H1 (cell line): ENCODE data around the gene SPP1. TPM values are rescaled to one million over a fixed set of nuclear protein-coding genes. Genes with fewer than 3 reads are reported as not detected.

Source experiments
- CTCF ChIA-PET: fragments of 300-600 bp; sonication (Branson Sonifier 250); formaldehyde crosslinking; loops from one replicate; lab custom pipeline; 2021; ENCODE audit not compliant: partially characterized antibody; lab: Charles Lee
- POLR2A ChIA-PET: fragments of 300-600 bp; sonication (Branson Sonifier 250); formaldehyde crosslinking; loops from one replicate; lab custom pipeline; 2021; ENCODE audit warnings: inconsistent platforms; ENCODE audit not compliant: partially characterized antibody; lab: Charles Lee
- DNase-seq, 2 experiments: peaks; one replicate each; pipeline versions ENCODE4 v3.0.0 to v3.0.0-alpha.2; 2010 to 2022; ENCODE audit warnings: low spot score in 2 of 2, low read depth in 1 of 2, mixed read lengths in 1 of 2
- FAIRE-seq: peaks from 2 replicates; lab custom pipeline; 2011; peaks lifted over from hg19 to GRCh38; lab: Jason Lieb, UNC
- H2AFZ ChIP-seq: 2 replicates; pipeline ENCODE4 v1.8.1; 2012; ENCODE audit warnings: low read length, inconsistent platforms
- H2AK5ac ChIP-seq: 2 replicates; pipeline ENCODE4 v1.6.1; 2013; ENCODE audit warnings: low read depth, low read length
- H2BK120ac ChIP-seq: replicated peaks from 2 replicates; pipeline ENCODE3; 2013; ENCODE audit warnings: low read depth, low read length, inconsistent platforms
- H2BK12ac ChIP-seq: 2 replicates; pipeline ENCODE4 v1.6.1; 2013; ENCODE audit warnings: low read depth, low read length
- H2BK15ac ChIP-seq: 2 replicates; pipeline ENCODE4 v1.6.1; 2013; ENCODE audit warnings: low read length
- H2BK20ac ChIP-seq: 2 replicates; pipeline ENCODE4 v1.6.1; 2013; ENCODE audit warnings: low read length
- H2BK5ac ChIP-seq: 2 replicates; pipeline ENCODE4 v1.6.1; 2013; ENCODE audit warnings: low read depth, low read length
- H3K14ac ChIP-seq: 2 replicates; pipeline ENCODE4 v1.6.1; 2013; ENCODE audit warnings: inconsistent platforms; ENCODE audit not compliant: insufficient read length
- H3K18ac ChIP-seq: 2 replicates; pipeline ENCODE4 v1.6.1; 2013; ENCODE audit warnings: low read length; ENCODE audit errors: extremely low read depth
- H3K23ac ChIP-seq: 2 replicates; pipeline ENCODE4 v1.6.1; 2013; ENCODE audit warnings: inconsistent platforms; ENCODE audit not compliant: insufficient read length
- H3K23me2 ChIP-seq: 2 replicates; pipeline ENCODE4 v1.6.1; 2013; ENCODE audit warnings: low read depth, low read length
- H3K27ac ChIP-seq: 2 replicates; pipeline ENCODE4 v1.6.1; 2011; ENCODE audit warnings: low read depth, low read length, inconsistent platforms
- H3K27me3 ChIP-seq, 4 experiments: replicated peaks in 1 of 4; 1 replicate in 1 of 4; 2 replicates in 3 of 4; pipeline versions ENCODE4 v1.6.1 to v1.8.1; 2011 to 2013; ENCODE audit warnings: low read length in 3 of 4, mild to moderate bottlenecking in 3 of 4, inconsistent platforms in 2 of 4, mixed read lengths in 2 of 4, moderate library complexity in 1 of 4; ENCODE audit not compliant: control insufficient read depth in 3 of 4, insufficient read depth in 3 of 4; ENCODE audit errors: extremely low read depth in 1 of 4
- H3K36me3 ChIP-seq, 4 experiments: 2 replicates each; pipeline versions ENCODE4 v1.6.1 to v1.8.1; 2011 to 2013; ENCODE audit warnings: mild to moderate bottlenecking in 4 of 4, low read length in 3 of 4, moderate library complexity in 2 of 4, control low read depth in 1 of 4, inconsistent platforms in 1 of 4; ENCODE audit not compliant: insufficient read depth in 4 of 4, control insufficient read depth in 2 of 4
- H3K4ac ChIP-seq: replicated peaks from 2 replicates; pipeline ENCODE3; 2013; ENCODE audit warnings: low read length, low read depth, mixed read lengths, inconsistent platforms; ENCODE audit not compliant: insufficient read length
- H3K4me1 ChIP-seq, 4 experiments: replicated peaks in 1 of 4; 1 replicate in 1 of 4; 2 replicates in 3 of 4; pipeline versions ENCODE4 v1.6.1 to v1.8.1; 2011 to 2013; ENCODE audit warnings: low read length in 3 of 4, inconsistent platforms in 2 of 4, mixed read lengths in 1 of 4; ENCODE audit not compliant: insufficient read depth in 4 of 4, control insufficient read depth in 3 of 4
- H3K4me2 ChIP-seq, 2 experiments: 2 replicates each; pipeline versions ENCODE4 v1.6.1 to v1.8.1; 2011 to 2013; ENCODE audit warnings: low read depth in 2 of 2, low read length in 2 of 2, control low read depth in 1 of 2, inconsistent platforms in 1 of 2, mild to moderate bottlenecking in 1 of 2; ENCODE audit not compliant: insufficient read depth in 1 of 2
- H3K4me3 ChIP-seq, 4 experiments: fragments of 200-600, 300-600 bp in 1 of 4; sonication (generic), shearing (Covaris generic), sonication (Bioruptor Twin) in 1 of 4; 2 replicates each; pipeline versions ENCODE4 v1.5.1 to v1.8.1; 2011 to 2016; ENCODE audit warnings: low read length in 4 of 4, low read depth in 3 of 4, control low read depth in 2 of 4, inconsistent platforms in 2 of 4, mild to moderate bottlenecking in 2 of 4, mixed read lengths in 1 of 4, moderate library complexity in 1 of 4; ENCODE audit not compliant: insufficient read depth in 2 of 4; ENCODE audit errors: extremely low read depth in 1 of 4
- H3K56ac ChIP-seq: replicated peaks from 2 replicates; pipeline ENCODE3; 2013; ENCODE audit warnings: low read depth, mild to moderate bottlenecking, mixed read lengths, low read length, inconsistent platforms; ENCODE audit not compliant: insufficient read length
- H3K79me1 ChIP-seq: 2 replicates; pipeline ENCODE4 v1.6.1; 2013; ENCODE audit warnings: low read depth, low read length, control low read depth
- H3K79me2 ChIP-seq, 2 experiments: 2 replicates each; pipeline versions ENCODE4 v1.6.1 to v1.8.1; 2012 to 2013; ENCODE audit warnings: low read length in 2 of 2, mild to moderate bottlenecking in 2 of 2, inconsistent platforms in 1 of 2; ENCODE audit not compliant: insufficient read depth in 2 of 2, control insufficient read depth in 1 of 2
- H3K9ac ChIP-seq, 4 experiments: replicated peaks in 1 of 4; 1 replicate in 1 of 4; 2 replicates in 3 of 4; pipeline versions ENCODE4 v1.6.1 to v1.8.1; 2011 to 2013; ENCODE audit warnings: low read depth in 3 of 4, low read length in 3 of 4, control low read depth in 2 of 4, mild to moderate bottlenecking in 2 of 4, moderate library complexity in 2 of 4, inconsistent platforms in 1 of 4; ENCODE audit errors: extremely low read depth in 1 of 4
- H3K9me3 ChIP-seq, 2 experiments: 2 replicates each; pipeline versions ENCODE4 v1.6.1 to v1.8.1; 2012 to 2013; ENCODE audit warnings: mild to moderate bottlenecking in 2 of 2, moderate library complexity in 2 of 2, control low read depth in 1 of 2, inconsistent platforms in 1 of 2, low read depth in 1 of 2, low read length in 1 of 2, mixed read lengths in 1 of 2; ENCODE audit not compliant: insufficient read depth in 2 of 2
- H4K20me1 ChIP-seq, 2 experiments: replicated peaks in 1 of 2; 2 replicates each; pipeline versions ENCODE3 to v1.8.1; 2011 to 2013; ENCODE audit warnings: inconsistent platforms in 2 of 2, low read length in 2 of 2, mild to moderate bottlenecking in 1 of 2; ENCODE audit not compliant: insufficient read depth in 2 of 2, control insufficient read depth in 1 of 2
- H4K5ac ChIP-seq: 2 replicates; pipeline ENCODE4 v1.6.1; 2013; ENCODE audit warnings: low read length, low read depth, mixed read lengths, inconsistent platforms; ENCODE audit not compliant: insufficient read length
- H4K8ac ChIP-seq: 2 replicates; pipeline ENCODE4 v1.8.0; 2013; ENCODE audit warnings: mild to moderate bottlenecking, moderate library complexity, low read length, inconsistent platforms; ENCODE audit not compliant: insufficient read depth; ENCODE audit errors: extremely low read depth
- H4K91ac ChIP-seq: replicated peaks from 2 replicates; pipeline ENCODE3; 2013; ENCODE audit warnings: low read length, mixed read lengths, inconsistent platforms; ENCODE audit not compliant: insufficient read length
- BRCA1 ChIP-seq: IDR thresholded peaks from 2 replicates; pipeline ENCODE4 v1.6.1; 2012; ENCODE audit warnings: low read depth, low read length, improper control_type of control experiment
- CBX8 ChIP-seq: fragments of 300-800, 300-1000 bp; sonication (generic); IDR thresholded peaks from 2 replicates; pipeline ENCODE4 v1.7.1; 2016; ENCODE audit warnings: low read depth, low read length, borderline replicate concordance
- CREB1 ChIP-seq: IDR thresholded peaks from 2 replicates; pipeline ENCODE4 v1.6.1; 2012; ENCODE audit warnings: inconsistent platforms
- CTBP2 ChIP-seq: IDR thresholded peaks from 2 replicates; pipeline ENCODE4 v1.7.0; 2011; ENCODE audit warnings: borderline replicate concordance, mild to moderate bottlenecking, moderate library complexity, mixed read lengths, low read length; ENCODE audit not compliant: insufficient read depth, insufficient read length
- GTF2F1 ChIP-seq: IDR thresholded peaks from 2 replicates; pipeline ENCODE4 v1.6.1; 2012; ENCODE audit warnings: low read depth, low read length, improper control_type of control experiment, borderline replicate concordance
- JUN ChIP-seq: IDR thresholded peaks from 2 replicates; pipeline ENCODE4 v1.6.1; 2011; ENCODE audit warnings: low read depth, mild to moderate bottlenecking, improper control_type of control experiment, low read length
- SP4 ChIP-seq: IDR thresholded peaks from 2 replicates; pipeline ENCODE4 v1.6.1; 2012; ENCODE audit warnings: low read length, inconsistent platforms
- TBP ChIP-seq: IDR thresholded peaks from 2 replicates; pipeline ENCODE4 v1.6.1; 2011; ENCODE audit warnings: low read depth, low read length, improper control_type of control experiment
- WGBS, 2 experiments: shearing (Covaris generic) in 1 of 2; methylation state at CpG; one replicate each; pipeline versions ENCODE4 v1.1.6 to v1.1.7; 2013 to 2015; ENCODE audit warnings: low lambda C conversion rate in 2 of 2, mixed read lengths in 2 of 2, inconsistent platforms in 1 of 2, low coverage in 1 of 2, missing lambda C conversion rate in 1 of 2; ENCODE audit not compliant: insufficient replicate concordance in 2 of 2, insufficient coverage in 1 of 2, insufficient read length in 1 of 2; ENCODE audit errors: extremely low coverage in 1 of 2, missing lambda C conversion rate in 1 of 2; 5-methylcytosine and 5-hydroxymethylcytosine counted together
- polyA plus RNA-seq, 7 experiments: library from polyadenylated mRNA; depleted of rRNA in 3 of 7; stranded (reverse) in 5 of 7; unstranded in 2 of 7; fragments of >200 nt in 5 of 7; fragments of 200-250 nt in 2 of 7; gene quantifications; 1 replicate in 5 of 7; 2 replicates in 1 of 7; 4 replicates in 1 of 7; pipeline versions ENCODE4 v1.2.1 to v1.2.3, GENCODE V29; 2011 to 2013; ENCODE audit warnings: missing spikeins in 2 of 7, mixed read lengths in 2 of 7
- total RNA-seq: library from RNA; stranded (reverse); fragmentation: NEBNext Ultra II Directional; extraction: Animal tissue kit (Norgen Biotek cat#: 25700); gene quantifications from 2 replicates; pipeline ENCODE4 v1.2.1, GENCODE V29; 2021

Gene SPP1
- total and polyA plus RNA-seq, 2 of the 8 experiments (the other 6 are each of a cell fraction or from before 2014, with no cell fraction given) = 13.7 to 26.5 TPM

DNA sequence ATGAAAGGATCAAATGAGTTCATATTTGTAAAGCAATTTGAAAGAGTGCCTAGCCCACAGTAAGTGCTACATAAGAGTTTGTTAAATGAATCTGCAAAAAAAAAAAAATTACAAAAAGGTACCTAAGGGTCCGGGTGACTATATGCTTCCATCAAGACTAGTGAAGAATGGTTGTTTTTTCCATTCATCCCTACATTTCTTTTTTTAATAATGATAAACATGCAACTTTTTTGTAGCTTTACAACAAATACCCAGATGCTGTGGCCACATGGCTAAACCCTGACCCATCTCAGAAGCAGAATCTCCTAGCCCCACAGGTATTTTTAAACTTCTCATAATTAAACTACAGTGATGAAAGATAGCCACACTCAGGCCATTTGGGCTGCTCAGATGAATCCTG, 4.3 kb downstream of the SPP1 start:
- Histone ChIP-seq H3K4me2 (no peak overlapping the region), H3K27me3 (0 out of 7 replicates have a peak, but pooled peaks cover 0 to 2% (median 0%) of the 10 kb centered on the region in 4 experiments), H3K27ac (no peak overlapping the region), H3K9me3 (no peaks in the 10 kb centered on the region), H2BK12ac (no peak overlapping the region), H3K56ac (no peak overlapping the region), H2AFZ (no peak overlapping the region), H3K23me2 (no peaks in the 10 kb centered on the region), H3K4me1 (peaks cover 0 to 5% (median 1%) of the 10 kb centered on the region in 4 experiments; a peak in 2 of 7 replicates), H2BK15ac (no peak overlapping the region), H2BK5ac (no peak overlapping the region), H3K18ac (no peak overlapping the region), H4K91ac (no peak overlapping the region), H3K14ac (no peak overlapping the region)
- TF ChIP-seq GTF2F1 (no peak), CBX8 (no peak), CTBP2 (no peak), CREB1 (no peak), SP4 (no peak), BRCA1 (no peak), TBP (no peak), JUN (no peak)
- TF ChIP-seq, all 59 proteins: peak for 0
- no peak for DNase-seq
- no peak for FAIRE-seq
- WGBS, 2 experiments = 94% methylated on average over 1 of the region's 1 CpG; no CpG with 5 or more reads in 1 of the 2 experiments
- H2AK5ac ChIP-seq = no peak overlapping the region
- no peaks in the 10 kb centered on the region for H3K79me1 ChIP-seq
- no peak overlapping the region for H4K8ac ChIP-seq
- no peak overlapping the region for H2BK120ac ChIP-seq
- no peak overlapping the region for H4K5ac ChIP-seq
- H2BK20ac ChIP-seq = no peak overlapping the region
- no peaks in the 10 kb centered on the region for H3K79me2 ChIP-seq
- H3K4ac ChIP-seq = no peak overlapping the region
- H3K23ac ChIP-seq = no peak overlapping the region
- ChIA-PET POLR2A (interaction anchor here (1.4 to 1.5 kb wide), 2 partner anchors 9 to 51 kb away, joined by 3 to 4 read pairs; no protein-coding TSS in a partner anchor), CTCF (interaction anchor here (0.5 to 2.0 kb wide), 3 partner anchors 12 to 120 kb away, joined by 3 to 8 read pairs (median 5); no protein-coding TSS in a partner anchor)
- no peaks in the 10 kb centered on the region for H4K20me1 ChIP-seq
- no peak overlapping the region for H3K4me3 ChIP-seq
- no peak overlapping the region for H3K9ac ChIP-seq
- H3K36me3 ChIP-seq = no peaks in the 10 kb centered on the region
